K562 (cell line): ENCODE measurements around the gene TRIM27. TPM values are rescaled to one million over a fixed set of nuclear protein-coding genes. Genes with fewer than 3 reads are reported as not detected.

ENCODE experiments used
- CREB1 ChIP-seq, 2 experiments: sonication (generic) in 1 of 2; formaldehyde crosslinking in 1 of 2; IDR thresholded peaks; 2 replicates each; pipeline versions ENCODE4 v1.6.1 to v1.8.0; 2012 to 2022; ENCODE audit warnings: inconsistent platforms in 1 of 2, mild to moderate bottlenecking in 1 of 2, missing genetic modification reagents in 1 of 2, moderate library complexity in 1 of 2
- CXXC5 ChIP-seq: fragments of 250-450 bp; sonication (Bioruptor Pico); IDR thresholded peaks from 2 replicates; pipeline ENCODE4 v1.8.0; 2022; ENCODE audit warnings: inconsistent platforms, mild to moderate bottlenecking, moderate library complexity
- ERF ChIP-seq: fragments of 450-650 bp; formaldehyde crosslinking; IDR thresholded peaks from 2 replicates; pipeline ENCODE4 v1.4.0; 2020; ENCODE audit warnings: mild to moderate bottlenecking, mixed read lengths
- HDAC3 ChIP-seq: fragments of 450-650 bp; IDR thresholded peaks from 2 replicates; pipeline ENCODE4 v1.6.1; 2018; ENCODE audit warnings: borderline replicate concordance, mild to moderate bottlenecking, moderate library complexity; ENCODE audit not compliant: partially characterized antibody
- KHSRP ChIP-seq: fragments of 450-650 bp; IDR thresholded peaks from 2 replicates; pipeline ENCODE4 v1.6.1; 2017
- MAZ ChIP-seq, 2 experiments: fragments of 450-650 bp in 1 of 2; sonication (generic) in 1 of 2; formaldehyde crosslinking; IDR thresholded peaks in 1 of 2; conservative IDR thresholded peaks in 1 of 2; 2 replicates each; pipeline versions ENCODE4 v1.4.0 to v1.5.0; 2020; ENCODE audit warnings: mild to moderate bottlenecking in 1 of 2, missing genetic modification reagents in 1 of 2
- TAF7 ChIP-seq: fragments of 450-650 bp; IDR thresholded peaks from 2 replicates; pipeline ENCODE4 v1.6.1; 2016; ENCODE audit warnings: missing genetic modification characterization, missing compliant biosample characterization
- YBX1 ChIP-seq: fragments of 450-650 bp; IDR thresholded peaks from 2 replicates; pipeline ENCODE4 v1.7.1; 2016; ENCODE audit warnings: mild to moderate bottlenecking
- polyA plus RNA-seq, 8 experiments: library from polyadenylated mRNA; depleted of rRNA in 4 of 8; stranded (reverse) in 5 of 8; unstranded in 3 of 8; fragments of >200 nt; fragmentation: Nextera tagmentation in 2 of 8; fragmentation: Illumina TruSeq in 1 of 8; extraction: Ambion mirVana in 2 of 8; extraction: Trizol in 1 of 8; gene quantifications; 2 replicates each; pipeline versions ENCODE4 v1.2.1 to v1.2.3, GENCODE V29; 2011 to 2014; ENCODE audit warnings: inconsistent platforms in 1 of 8, missing spikeins in 1 of 8
- total RNA-seq, 7 experiments: library from RNA; depleted of rRNA in 6 of 7; stranded (reverse); fragments of >200 nt in 6 of 7; fragmentation: Illumina TruSeq in 2 of 7; extraction: Trizol in 2 of 7; gene quantifications; 2 replicates each; pipeline versions ENCODE4 v1.2.1 to v1.2.3, GENCODE V29; 2011 to 2021; ENCODE audit warnings: low replicate concordance in 1 of 7
- TF ChIP-seq, protein P1 (sequence below): fragments of 200-600 bp; sonication (generic); IDR thresholded peaks from one replicate; pipeline ENCODE4 v1.6.1; 2012; ENCODE audit warnings: mild to moderate bottlenecking, low read depth, low read length, inconsistent platforms
- TF ChIP-seq, protein P2 (sequence below): IDR thresholded peaks from 2 replicates; pipeline ENCODE4 v1.6.1; 2012; ENCODE audit warnings: low read depth, low read length, improper control_type of control experiment, borderline replicate concordance
- TF ChIP-seq, protein P3 (sequence below), 3 experiments: IDR thresholded peaks in 2 of 3; conservative IDR thresholded peaks in 1 of 3; 2 replicates each; pipeline ENCODE4 v1.5.1; 2011 to 2012; ENCODE audit warnings: low read length in 3 of 3, mild to moderate bottlenecking in 3 of 3, control low read depth in 2 of 3, improper control_type of control experiment in 1 of 3, inconsistent platforms in 1 of 3, low read depth in 1 of 3, mixed read lengths in 1 of 3, moderate library complexity in 1 of 3; ENCODE audit not compliant: insufficient read depth in 2 of 3

TRIM27 gene
- total and polyA plus RNA-seq, 9 of the 15 experiments (the other 6 are each of a cell fraction or from before 2014, with no cell fraction given), result 37.7 to 235 (median 122) TPM

DNA sequence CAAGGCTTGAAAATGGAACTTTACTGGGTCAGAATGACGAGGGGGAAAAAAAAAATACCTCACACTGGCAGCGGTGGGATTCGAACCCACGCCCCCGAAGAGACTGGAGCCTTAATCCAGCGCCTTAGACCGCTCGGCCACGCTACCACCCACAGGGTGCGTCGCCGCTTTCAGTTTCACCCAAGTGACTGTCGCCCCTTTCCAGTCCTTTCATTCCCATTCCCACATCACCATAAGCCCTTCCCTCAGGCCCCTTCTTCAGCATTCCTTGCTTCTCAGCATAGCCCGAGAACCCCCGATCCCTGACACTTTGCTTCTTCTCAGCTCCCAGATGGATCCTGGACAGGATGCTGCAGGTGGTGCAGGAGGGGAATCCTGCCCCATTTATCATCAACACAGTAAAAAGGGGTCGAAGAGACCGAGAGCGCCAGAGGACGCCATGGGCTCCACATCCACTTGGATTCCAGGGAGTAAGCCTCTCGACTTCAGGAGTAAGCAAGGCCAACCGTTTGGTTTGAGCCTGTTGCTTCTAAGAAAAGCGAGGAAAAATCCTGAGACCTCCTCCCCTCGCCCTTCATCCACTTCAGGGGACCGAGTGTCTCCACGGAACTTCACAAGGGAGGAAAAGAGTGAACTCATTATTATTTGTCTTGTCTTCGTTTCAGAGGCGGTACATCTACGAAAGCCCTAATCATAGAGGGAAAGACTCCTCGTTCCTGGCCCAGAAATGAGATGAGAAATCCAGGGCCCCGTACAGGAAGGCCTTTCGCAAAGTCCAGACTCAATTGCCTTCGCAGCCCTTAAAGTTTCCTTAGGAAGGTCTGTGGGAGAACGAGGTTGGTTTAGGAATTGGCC, 20.0 kb upstream of the TRIM27 start (continued):
- TF ChIP-seq, protein P1, sequence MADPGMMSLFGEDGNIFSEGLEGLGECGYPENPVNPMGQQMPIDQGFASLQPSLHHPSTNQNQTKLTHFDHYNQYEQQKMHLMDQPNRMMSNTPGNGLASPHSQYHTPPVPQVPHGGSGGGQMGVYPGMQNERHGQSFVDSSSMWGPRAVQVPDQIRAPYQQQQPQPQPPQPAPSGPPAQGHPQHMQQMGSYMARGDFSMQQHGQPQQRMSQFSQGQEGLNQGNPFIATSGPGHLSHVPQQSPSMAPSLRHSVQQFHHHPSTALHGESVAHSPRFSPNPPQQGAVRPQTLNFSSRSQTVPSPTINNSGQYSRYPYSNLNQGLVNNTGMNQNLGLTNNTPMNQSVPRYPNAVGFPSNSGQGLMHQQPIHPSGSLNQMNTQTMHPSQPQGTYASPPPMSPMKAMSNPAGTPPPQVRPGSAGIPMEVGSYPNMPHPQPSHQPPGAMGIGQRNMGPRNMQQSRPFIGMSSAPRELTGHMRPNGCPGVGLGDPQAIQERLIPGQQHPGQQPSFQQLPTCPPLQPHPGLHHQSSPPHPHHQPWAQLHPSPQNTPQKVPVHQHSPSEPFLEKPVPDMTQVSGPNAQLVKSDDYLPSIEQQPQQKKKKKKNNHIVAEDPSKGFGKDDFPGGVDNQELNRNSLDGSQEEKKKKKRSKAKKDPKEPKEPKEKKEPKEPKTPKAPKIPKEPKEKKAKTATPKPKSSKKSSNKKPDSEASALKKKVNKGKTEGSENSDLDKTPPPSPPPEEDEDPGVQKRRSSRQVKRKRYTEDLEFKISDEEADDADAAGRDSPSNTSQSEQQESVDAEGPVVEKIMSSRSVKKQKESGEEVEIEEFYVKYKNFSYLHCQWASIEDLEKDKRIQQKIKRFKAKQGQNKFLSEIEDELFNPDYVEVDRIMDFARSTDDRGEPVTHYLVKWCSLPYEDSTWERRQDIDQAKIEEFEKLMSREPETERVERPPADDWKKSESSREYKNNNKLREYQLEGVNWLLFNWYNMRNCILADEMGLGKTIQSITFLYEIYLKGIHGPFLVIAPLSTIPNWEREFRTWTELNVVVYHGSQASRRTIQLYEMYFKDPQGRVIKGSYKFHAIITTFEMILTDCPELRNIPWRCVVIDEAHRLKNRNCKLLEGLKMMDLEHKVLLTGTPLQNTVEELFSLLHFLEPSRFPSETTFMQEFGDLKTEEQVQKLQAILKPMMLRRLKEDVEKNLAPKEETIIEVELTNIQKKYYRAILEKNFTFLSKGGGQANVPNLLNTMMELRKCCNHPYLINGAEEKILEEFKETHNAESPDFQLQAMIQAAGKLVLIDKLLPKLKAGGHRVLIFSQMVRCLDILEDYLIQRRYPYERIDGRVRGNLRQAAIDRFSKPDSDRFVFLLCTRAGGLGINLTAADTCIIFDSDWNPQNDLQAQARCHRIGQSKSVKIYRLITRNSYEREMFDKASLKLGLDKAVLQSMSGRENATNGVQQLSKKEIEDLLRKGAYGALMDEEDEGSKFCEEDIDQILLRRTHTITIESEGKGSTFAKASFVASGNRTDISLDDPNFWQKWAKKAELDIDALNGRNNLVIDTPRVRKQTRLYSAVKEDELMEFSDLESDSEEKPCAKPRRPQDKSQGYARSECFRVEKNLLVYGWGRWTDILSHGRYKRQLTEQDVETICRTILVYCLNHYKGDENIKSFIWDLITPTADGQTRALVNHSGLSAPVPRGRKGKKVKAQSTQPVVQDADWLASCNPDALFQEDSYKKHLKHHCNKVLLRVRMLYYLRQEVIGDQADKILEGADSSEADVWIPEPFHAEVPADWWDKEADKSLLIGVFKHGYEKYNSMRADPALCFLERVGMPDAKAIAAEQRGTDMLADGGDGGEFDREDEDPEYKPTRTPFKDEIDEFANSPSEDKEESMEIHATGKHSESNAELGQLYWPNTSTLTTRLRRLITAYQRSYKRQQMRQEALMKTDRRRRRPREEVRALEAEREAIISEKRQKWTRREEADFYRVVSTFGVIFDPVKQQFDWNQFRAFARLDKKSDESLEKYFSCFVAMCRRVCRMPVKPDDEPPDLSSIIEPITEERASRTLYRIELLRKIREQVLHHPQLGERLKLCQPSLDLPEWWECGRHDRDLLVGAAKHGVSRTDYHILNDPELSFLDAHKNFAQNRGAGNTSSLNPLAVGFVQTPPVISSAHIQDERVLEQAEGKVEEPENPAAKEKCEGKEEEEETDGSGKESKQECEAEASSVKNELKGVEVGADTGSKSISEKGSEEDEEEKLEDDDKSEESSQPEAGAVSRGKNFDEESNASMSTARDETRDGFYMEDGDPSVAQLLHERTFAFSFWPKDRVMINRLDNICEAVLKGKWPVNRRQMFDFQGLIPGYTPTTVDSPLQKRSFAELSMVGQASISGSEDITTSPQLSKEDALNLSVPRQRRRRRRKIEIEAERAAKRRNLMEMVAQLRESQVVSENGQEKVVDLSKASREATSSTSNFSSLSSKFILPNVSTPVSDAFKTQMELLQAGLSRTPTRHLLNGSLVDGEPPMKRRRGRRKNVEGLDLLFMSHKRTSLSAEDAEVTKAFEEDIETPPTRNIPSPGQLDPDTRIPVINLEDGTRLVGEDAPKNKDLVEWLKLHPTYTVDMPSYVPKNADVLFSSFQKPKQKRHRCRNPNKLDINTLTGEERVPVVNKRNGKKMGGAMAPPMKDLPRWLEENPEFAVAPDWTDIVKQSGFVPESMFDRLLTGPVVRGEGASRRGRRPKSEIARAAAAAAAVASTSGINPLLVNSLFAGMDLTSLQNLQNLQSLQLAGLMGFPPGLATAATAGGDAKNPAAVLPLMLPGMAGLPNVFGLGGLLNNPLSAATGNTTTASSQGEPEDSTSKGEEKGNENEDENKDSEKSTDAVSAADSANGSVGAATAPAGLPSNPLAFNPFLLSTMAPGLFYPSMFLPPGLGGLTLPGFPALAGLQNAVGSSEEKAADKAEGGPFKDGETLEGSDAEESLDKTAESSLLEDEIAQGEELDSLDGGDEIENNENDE, result no peak
- TF ChIP-seq TAF7 (tag), result no peak
- no peak for TF ChIP-seq KHSRP
- TF ChIP-seq HDAC3, result no peak
- TF ChIP-seq CREB1 (IDR thresholded peaks at IDR 0.05), result peak; percentile 68
- TF ChIP-seq CREB1 (CRISPR knock-in tag; IDR thresholded peaks at IDR 0.05), result peak; percentile 67; the same call in 1 of the 2 replicates
- TF ChIP-seq CXXC5, result peak; percentile 98
- TF ChIP-seq MAZ (CRISPR knock-in tag; conservative IDR thresholded peaks at IDR 0.05 in 1 of 2, IDR thresholded peaks at IDR 0.05 in 1 of 2), result peak; percentile 57 to 83; a peak in 3 of 4 replicates
- TF ChIP-seq, protein P2, sequence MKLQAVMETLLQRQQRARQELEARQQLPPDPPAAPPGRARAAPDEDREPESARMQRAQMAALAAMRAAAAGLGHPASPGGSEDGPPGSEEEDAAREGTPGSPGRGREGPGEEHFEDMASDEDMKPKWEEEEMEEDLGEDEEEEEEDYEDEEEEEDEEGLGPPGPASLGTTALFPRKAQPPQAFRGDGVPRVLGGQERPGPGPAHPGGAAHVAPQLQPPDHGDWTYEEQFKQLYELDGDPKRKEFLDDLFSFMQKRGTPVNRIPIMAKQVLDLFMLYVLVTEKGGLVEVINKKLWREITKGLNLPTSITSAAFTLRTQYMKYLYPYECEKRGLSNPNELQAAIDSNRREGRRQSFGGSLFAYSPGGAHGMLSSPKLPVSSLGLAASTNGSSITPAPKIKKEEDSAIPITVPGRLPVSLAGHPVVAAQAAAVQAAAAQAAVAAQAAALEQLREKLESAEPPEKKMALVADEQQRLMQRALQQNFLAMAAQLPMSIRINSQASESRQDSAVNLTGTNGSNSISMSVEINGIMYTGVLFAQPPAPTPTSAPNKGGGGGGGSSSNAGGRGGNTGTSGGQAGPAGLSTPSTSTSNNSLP, result no peak; the same call in 1 of the 2 replicates
- TF ChIP-seq, protein P3, sequence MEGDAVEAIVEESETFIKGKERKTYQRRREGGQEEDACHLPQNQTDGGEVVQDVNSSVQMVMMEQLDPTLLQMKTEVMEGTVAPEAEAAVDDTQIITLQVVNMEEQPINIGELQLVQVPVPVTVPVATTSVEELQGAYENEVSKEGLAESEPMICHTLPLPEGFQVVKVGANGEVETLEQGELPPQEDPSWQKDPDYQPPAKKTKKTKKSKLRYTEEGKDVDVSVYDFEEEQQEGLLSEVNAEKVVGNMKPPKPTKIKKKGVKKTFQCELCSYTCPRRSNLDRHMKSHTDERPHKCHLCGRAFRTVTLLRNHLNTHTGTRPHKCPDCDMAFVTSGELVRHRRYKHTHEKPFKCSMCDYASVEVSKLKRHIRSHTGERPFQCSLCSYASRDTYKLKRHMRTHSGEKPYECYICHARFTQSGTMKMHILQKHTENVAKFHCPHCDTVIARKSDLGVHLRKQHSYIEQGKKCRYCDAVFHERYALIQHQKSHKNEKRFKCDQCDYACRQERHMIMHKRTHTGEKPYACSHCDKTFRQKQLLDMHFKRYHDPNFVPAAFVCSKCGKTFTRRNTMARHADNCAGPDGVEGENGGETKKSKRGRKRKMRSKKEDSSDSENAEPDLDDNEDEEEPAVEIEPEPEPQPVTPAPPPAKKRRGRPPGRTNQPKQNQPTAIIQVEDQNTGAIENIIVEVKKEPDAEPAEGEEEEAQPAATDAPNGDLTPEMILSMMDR (IDR thresholded peaks at IDR 0.05 in 2 of 3, conservative IDR thresholded peaks at IDR 0.05 in 1 of 3; ENCODE audit: insufficient read depth in 2 of 3, low read depth in 1 of 3, low read length in 3 of 3), result peak in 1 of 3 experiments; percentile 5; a peak in 1 of 6 replicates
- TF ChIP-seq ERF (CRISPR knock-in tag), result no peak
- no peak for TF ChIP-seq YBX1
